Measurements from ENCODE around the gene MEF2D.
A peak's percentile ranks its signal among the peaks of the same experiment; 100 is the strongest.

MEF2D gene

GRCh38 chr1:156491151-156491949 lies 9.2 kb downstream of the MEF2D start:
- H3K36me3 ChIP-seq (ENCODE audit: insufficient read depth, low read depth, low read length), result no peaks in the 10 kb centered on the region
- peaks cover 26% of the 10 kb centered on the region for H3K4me1 ChIP-seq (ENCODE audit: insufficient read depth, low read length)
- H3K4me3 ChIP-seq (ENCODE audit: low read length), result no peak overlapping the region
- H3K9me3 ChIP-seq (ENCODE audit: insufficient read depth, low read depth, low read length), result no peaks in the 10 kb centered on the region
- peak overlapping the region; percentile 43; the same call in 1 of the 2 replicates for H3K9ac ChIP-seq (ENCODE audit: low read depth, low read length)
- no peak overlapping the region for H3K27ac ChIP-seq (ENCODE audit: low read length)
- no peaks in the 10 kb centered on the region for H3K27me3 ChIP-seq (ENCODE audit: insufficient read depth, low read length)

DNA sequence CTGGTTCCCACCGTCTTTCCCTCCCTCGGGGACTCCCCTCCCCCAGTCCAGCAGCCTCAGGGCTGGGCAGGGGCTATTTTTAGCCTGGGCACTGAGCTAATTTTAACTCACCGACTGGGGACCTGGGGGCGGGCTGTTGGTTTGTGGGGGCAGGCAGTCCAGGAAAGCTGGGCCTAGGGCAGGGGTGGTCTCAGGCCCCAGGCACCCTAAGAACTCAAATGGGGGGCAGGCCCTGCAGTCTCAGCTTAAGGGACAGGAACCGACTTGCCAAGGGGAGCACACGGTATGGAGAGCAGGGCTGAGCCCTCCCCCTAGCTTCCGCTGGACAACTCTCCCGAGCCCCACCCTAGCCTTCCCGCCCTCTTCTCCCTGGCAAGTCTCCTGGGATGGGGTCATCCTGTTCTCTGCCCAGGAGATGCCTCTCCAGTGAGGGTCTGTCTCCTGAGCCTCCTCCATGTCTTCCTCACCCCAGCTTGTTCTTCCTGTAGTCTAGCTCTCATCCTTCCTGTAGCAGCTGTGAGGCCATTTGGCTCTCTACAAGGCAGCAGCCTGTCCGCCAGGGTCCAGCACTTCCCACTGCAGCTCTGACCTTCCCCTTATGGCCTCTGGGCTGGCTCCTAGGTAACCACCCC lies 10.1 kb downstream of the MEF2D start:
- Histone ChIP-seq H3K27ac (ENCODE audit: low read length) (peak overlapping the region; percentile 12), H3K27me3 (ENCODE audit: insufficient read depth, low read length) (no peaks in the 10 kb centered on the region), H3K9ac (ENCODE audit: low read depth, low read length) (peak overlapping the region; percentile 43; the same call in 1 of the 2 replicates), H3K4me3 (ENCODE audit: low read length) (peak overlapping the region; percentile 31; the same call in 1 of the 2 replicates), H3K36me3 (ENCODE audit: insufficient read depth, low read depth, low read length) (no peaks in the 10 kb centered on the region), H3K9me3 (ENCODE audit: insufficient read depth, low read depth, low read length) (no peaks in the 10 kb centered on the region), H3K4me1 (ENCODE audit: insufficient read depth, low read length) (peaks cover 26% of the 10 kb centered on the region)

DNA sequence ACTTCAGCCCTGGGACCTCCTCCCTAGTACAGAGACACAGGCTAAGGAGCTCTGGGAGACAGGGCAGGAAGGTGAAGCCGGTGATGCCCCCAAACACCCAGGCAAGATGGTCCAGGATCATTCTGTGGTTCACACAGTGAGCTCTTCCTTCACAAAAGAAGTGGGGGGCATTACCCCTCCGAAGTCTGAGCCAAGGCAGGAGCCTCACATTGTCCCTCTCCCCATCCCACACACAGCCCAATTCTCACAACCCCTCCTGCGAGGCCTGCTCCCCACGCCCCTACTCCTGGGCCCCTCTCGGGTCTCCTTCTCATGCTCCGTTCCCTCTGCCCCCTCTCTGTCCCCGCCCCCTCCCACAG lies 10.7 kb downstream of the MEF2D start:
- no peaks in the 10 kb centered on the region for H3K9me3 ChIP-seq (ENCODE audit: insufficient read depth, low read depth, low read length)
- peak overlapping the region; percentile 43; the same call in 1 of the 2 replicates for H3K9ac ChIP-seq (ENCODE audit: low read depth, low read length)
- H3K27me3 ChIP-seq (ENCODE audit: insufficient read depth, low read length), result no peaks in the 10 kb centered on the region
- peak overlapping the region; percentile 31 for H3K4me3 ChIP-seq (ENCODE audit: low read length)
- no peaks in the 10 kb centered on the region for H3K36me3 ChIP-seq (ENCODE audit: insufficient read depth, low read depth, low read length)
- H3K27ac ChIP-seq (ENCODE audit: low read length), result peak overlapping the region; percentile 12
- H3K4me1 ChIP-seq (ENCODE audit: insufficient read depth, low read length), result peaks cover 26% of the 10 kb centered on the region

DNA sequence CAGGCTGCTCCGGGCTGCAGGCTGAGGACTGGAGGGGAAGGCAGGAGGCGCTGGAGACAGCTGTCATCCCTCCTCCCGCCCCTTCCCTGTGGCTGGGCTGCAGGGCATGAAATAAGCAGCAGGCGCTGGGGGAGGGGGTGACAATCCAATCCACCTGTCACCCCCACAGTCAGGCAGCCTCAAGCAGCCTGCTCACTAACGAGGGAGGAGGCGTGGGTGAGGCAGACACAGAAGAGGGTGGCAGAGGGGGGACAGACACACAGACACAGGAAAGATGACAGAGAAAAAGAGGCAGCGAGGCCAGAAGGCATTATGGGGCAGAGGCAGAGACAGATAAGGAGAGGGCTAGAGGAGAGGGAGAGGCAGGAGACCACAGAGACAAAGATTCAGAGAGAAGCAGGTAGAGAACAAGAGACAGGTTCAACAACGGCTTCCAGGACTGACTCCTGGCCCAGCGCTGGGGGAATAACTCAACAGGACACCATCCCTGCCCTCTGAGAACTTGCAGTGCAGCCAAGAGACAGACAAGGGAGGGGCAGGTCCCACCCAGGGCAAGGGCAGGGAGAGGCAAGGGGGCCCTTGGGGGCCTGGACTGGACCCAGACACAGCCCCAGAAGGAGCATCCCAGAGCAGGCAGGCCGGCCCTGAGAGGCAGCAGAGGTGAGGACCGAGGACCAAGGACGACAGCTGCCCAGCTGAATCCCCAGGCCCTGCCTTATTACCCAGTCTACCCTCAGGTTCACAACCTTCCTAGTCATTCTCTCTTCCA lies 11.2 kb downstream of the MEF2D start:
- Histone ChIP-seq H3K27ac (ENCODE audit: low read length) (peak overlapping the region; percentile 12), H3K27me3 (ENCODE audit: insufficient read depth, low read length) (no peaks in the 10 kb centered on the region), H3K36me3 (ENCODE audit: insufficient read depth, low read depth, low read length) (no peaks in the 10 kb centered on the region), H3K4me1 (ENCODE audit: insufficient read depth, low read length) (peaks cover 26% of the 10 kb centered on the region), H3K4me3 (ENCODE audit: low read length) (peak overlapping the region; percentile 31), H3K9me3 (ENCODE audit: insufficient read depth, low read depth, low read length) (no peaks in the 10 kb centered on the region), H3K9ac (ENCODE audit: low read depth, low read length) (peak overlapping the region; percentile 43; the same call in 1 of the 2 replicates)

DNA sequence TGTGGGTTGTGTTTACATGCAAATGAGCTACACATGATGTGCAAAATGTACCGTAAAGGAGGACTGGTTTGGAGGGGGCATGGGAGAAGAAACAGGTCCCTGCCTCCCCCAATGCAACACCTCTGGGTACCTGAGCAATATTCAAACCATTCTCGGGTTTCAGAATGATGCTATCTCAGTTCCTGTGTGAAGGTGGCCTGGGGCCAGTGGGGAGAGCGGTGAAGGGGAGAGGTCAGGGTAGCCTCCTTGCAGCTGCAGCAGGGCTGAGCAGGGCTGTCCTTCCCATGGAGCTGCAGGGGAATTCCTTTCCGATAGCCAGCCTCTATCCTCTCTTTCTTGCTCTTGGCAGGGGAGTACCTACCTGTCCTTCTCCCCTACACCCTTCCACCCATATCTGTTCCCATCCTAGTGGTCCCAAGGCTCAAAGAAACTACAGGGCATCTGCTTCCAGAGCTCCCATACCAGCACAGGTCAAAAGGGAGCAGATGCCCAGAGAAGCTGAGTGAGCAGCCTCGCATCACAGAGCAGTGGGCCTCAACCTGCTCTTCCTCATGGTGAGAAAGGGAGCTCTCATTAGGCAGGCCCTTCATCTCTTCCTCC lies 11.9 kb downstream of the MEF2D start:
- Histone ChIP-seq H3K4me3 (ENCODE audit: low read length) (no peak overlapping the region; the same call in 1 of the 2 replicates), H3K27me3 (ENCODE audit: insufficient read depth, low read length) (no peaks in the 10 kb centered on the region), H3K9me3 (ENCODE audit: insufficient read depth, low read depth, low read length) (no peaks in the 10 kb centered on the region), H3K9ac (ENCODE audit: low read depth, low read length) (no peak overlapping the region), H3K4me1 (ENCODE audit: insufficient read depth, low read length) (peaks cover 26% of the 10 kb centered on the region), H3K27ac (ENCODE audit: low read length) (no peak overlapping the region), H3K36me3 (ENCODE audit: insufficient read depth, low read depth, low read length) (no peaks in the 10 kb centered on the region)

DNA sequence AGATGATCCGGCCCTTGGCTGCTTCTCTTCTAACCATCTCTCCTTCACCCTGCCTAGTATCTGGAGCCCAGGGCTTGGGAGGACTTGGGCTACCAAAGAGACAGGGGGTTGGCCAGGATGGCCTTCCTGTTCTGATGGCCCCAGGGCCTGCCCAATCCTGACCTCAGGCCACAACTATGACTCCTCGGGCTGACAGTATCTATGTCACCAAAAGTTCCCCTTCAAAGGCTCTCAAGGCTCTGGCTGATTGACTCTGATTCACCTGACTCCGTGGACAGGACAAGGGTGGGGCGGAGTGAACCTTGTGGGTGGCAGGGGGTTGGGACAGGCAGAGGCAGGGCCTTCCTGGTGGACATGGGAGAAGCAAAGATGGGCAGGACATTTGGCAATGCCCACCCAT lies 12.7 kb downstream of the MEF2D start:
- Histone ChIP-seq H3K9ac (ENCODE audit: low read depth, low read length) (no peak overlapping the region), H3K4me1 (ENCODE audit: insufficient read depth, low read length) (peaks cover 26% of the 10 kb centered on the region), H3K27ac (ENCODE audit: low read length) (no peak overlapping the region), H3K36me3 (ENCODE audit: insufficient read depth, low read depth, low read length) (no peaks in the 10 kb centered on the region), H3K27me3 (ENCODE audit: insufficient read depth, low read length) (no peaks in the 10 kb centered on the region), H3K9me3 (ENCODE audit: insufficient read depth, low read depth, low read length) (no peaks in the 10 kb centered on the region), H3K4me3 (ENCODE audit: low read length) (no peak overlapping the region)

GRCh38 chr1:156486421-156487344 lies 13.9 kb downstream of the MEF2D start:
- Histone ChIP-seq H3K4me1 (ENCODE audit: insufficient read depth, low read length) (peaks cover 26% of the 10 kb centered on the region), H3K27me3 (ENCODE audit: insufficient read depth, low read length) (no peaks in the 10 kb centered on the region), H3K27ac (ENCODE audit: low read length) (no peak overlapping the region), H3K36me3 (ENCODE audit: insufficient read depth, low read depth, low read length) (peaks cover 11% of the 10 kb centered on the region; the same call in 1 of the 2 replicates), H3K9ac (ENCODE audit: low read depth, low read length) (no peak overlapping the region), H3K9me3 (ENCODE audit: insufficient read depth, low read depth, low read length) (no peaks in the 10 kb centered on the region), H3K4me3 (ENCODE audit: low read length) (no peak overlapping the region)

DNA sequence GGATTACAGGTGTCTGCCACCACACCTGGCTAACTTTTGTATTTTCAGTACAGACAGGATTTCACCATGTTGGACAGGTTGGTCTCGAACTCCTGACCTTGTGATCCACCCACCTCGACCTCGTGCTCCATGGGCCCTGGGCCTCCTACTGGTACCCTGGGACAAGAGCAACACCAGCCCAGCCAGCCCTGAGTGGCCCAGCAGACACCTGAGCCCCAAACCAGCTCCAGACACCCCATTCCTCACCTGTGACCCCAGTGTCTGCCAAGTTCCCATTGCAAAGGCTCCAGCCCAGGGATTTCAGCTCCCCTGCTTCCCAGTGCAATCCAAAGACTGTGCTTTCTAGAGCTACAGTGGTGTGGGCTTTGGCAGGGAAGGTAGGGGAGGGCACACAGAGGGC lies 14.6 kb downstream of the MEF2D start:
- H3K36me3 ChIP-seq (ENCODE audit: insufficient read depth, low read depth, low read length), result peaks cover 17% of the 10 kb centered on the region; the same call in 1 of the 2 replicates

GRCh38 chr1:156484480-156485058 lies 16.0 kb downstream of the MEF2D start:
- no peak overlapping the region for H3K27ac ChIP-seq (ENCODE audit: low read length)
- H3K36me3 ChIP-seq (ENCODE audit: insufficient read depth, low read depth, low read length), result peaks cover 27% of the 10 kb centered on the region; the same call in 1 of the 2 replicates
- H3K4me3 ChIP-seq (ENCODE audit: low read length), result no peak overlapping the region
- H3K27me3 ChIP-seq (ENCODE audit: insufficient read depth, low read length), result no peaks in the 10 kb centered on the region
- H3K9ac ChIP-seq (ENCODE audit: low read depth, low read length), result no peak overlapping the region
- H3K9me3 ChIP-seq (ENCODE audit: insufficient read depth, low read depth, low read length), result no peaks in the 10 kb centered on the region
- peaks cover 21% of the 10 kb centered on the region for H3K4me1 ChIP-seq (ENCODE audit: insufficient read depth, low read length)

More for the DNA sequence above, 14.6 kb downstream of the MEF2D start:
- H3K9me3 ChIP-seq (ENCODE audit: insufficient read depth, low read depth, low read length), result no peaks in the 10 kb centered on the region
- H3K27me3 ChIP-seq (ENCODE audit: insufficient read depth, low read length), result no peaks in the 10 kb centered on the region
- no peak overlapping the region for H3K9ac ChIP-seq (ENCODE audit: low read depth, low read length)
- H3K27ac ChIP-seq (ENCODE audit: low read length), result no peak overlapping the region
- peaks cover 28% of the 10 kb centered on the region for H3K4me1 ChIP-seq (ENCODE audit: insufficient read depth, low read length)
- H3K4me3 ChIP-seq (ENCODE audit: low read length), result no peak overlapping the region

DNA sequence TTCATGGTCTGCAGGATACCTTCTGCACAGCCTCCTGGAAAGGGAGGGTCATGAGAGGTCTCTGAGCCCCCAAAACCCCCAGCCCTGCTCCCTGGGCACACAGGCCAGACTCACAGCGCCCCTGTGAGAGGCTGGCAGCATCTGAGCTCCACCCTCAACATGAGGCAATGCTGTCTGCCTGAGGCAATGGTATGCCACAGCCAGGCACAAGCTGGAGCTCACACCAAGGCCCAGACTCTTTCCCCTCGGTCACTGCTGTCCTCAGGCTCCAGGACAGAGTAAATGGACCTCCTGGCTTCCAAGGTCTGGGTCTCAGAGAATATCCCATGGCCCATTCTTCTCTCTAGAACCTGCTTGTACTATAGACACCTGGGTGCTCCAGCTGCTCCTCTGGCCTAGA lies 17.2 kb downstream of the MEF2D start:
- Histone ChIP-seq H3K9ac (ENCODE audit: low read depth, low read length) (no peak overlapping the region), H3K27ac (ENCODE audit: low read length) (no peak overlapping the region), H3K4me1 (ENCODE audit: insufficient read depth, low read length) (peaks cover 13% of the 10 kb centered on the region), H3K36me3 (ENCODE audit: insufficient read depth, low read depth, low read length) (peaks cover 37% of the 10 kb centered on the region; the same call in 1 of the 2 replicates), H3K4me3 (ENCODE audit: low read length) (no peak overlapping the region), H3K9me3 (ENCODE audit: insufficient read depth, low read depth, low read length) (no peaks in the 10 kb centered on the region), H3K27me3 (ENCODE audit: insufficient read depth, low read length) (no peaks in the 10 kb centered on the region)
